Measurements from ENCODE around the gene CCNC.
"Not testable (repeated sequence)": the region's sequence is repeated elsewhere in the genome, so short reads cannot be mapped to it uniquely, and the experiment has no call there.

Gene CCNC

DNA sequence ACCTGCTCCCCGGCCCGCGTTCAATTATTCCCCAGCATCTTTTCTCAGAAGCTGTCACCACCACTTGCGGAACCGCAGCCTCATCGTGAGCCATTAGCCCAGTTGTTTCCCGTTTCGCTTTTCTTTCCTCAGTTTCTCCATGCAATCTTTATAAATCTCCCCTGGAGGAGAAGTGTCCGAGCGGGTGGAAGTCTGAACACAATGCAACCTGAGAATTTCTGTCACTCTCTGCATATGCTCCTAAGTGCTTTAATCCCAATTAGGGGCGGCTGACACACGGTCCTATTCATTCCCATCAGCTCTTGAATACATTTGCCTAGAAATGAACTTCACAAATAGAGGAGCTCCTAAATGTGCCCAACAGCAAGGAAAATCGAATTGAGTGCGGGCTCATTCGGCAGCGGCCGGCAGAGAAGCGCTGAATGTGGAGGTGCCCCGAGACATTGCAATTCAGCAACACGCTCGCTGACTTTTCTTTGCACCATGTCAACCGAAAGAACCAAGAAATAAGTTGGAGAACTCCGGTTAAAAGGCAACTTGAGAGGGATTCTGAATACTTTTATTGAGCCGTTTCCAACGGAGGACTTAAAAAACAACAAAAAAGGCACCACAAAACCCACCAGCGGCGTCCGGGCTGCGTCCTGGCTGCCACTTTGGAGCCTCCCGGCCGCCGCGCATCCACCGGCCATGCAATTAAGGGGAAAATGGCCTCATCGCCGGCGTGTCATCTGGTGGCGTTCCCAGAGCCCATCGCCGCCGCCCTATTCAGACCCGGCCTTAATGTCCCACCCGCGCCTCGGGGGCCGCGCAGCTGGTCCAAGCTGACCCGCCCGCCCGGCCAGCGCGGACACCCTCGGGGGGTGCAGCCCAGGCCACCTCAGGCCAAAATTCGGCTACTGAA lies 34.3 kb upstream of the CCNC start:
- Histone ChIP-seq H3K36me3 (ENCODE audit: control insufficient read depth in 2 of 2, insufficient read depth in 1 of 2, low read length in 2 of 2) (no peaks in the 10 kb centered on the region), H3K4me3 (ENCODE audit: low read depth, low read length) (no peak overlapping the region), H3K4me1 (ENCODE audit: control insufficient read depth, insufficient read depth, low read length) (no peaks in the 10 kb centered on the region), H3K9me3 (ENCODE audit: control insufficient read depth, insufficient read depth, low read depth, low read length) (no peaks in the 10 kb centered on the region), H3K27ac (ENCODE audit: extremely low read depth, low read depth, low read length) (no peak overlapping the region)
- ChIA-PET CTCF (interaction anchor here (0.7 kb wide), 1 partner anchor 17 kb away, joined by 3 read pairs; no protein-coding TSS in a partner anchor), POLR2A (interaction anchor here (1.0 to 1.1 kb wide), 4 partner anchors 11 to 88 kb away, joined by 4 to 11 read pairs (median 6); partner anchors contain the start of gene CCNC)
- TF ChIP-seq, protein P1, sequence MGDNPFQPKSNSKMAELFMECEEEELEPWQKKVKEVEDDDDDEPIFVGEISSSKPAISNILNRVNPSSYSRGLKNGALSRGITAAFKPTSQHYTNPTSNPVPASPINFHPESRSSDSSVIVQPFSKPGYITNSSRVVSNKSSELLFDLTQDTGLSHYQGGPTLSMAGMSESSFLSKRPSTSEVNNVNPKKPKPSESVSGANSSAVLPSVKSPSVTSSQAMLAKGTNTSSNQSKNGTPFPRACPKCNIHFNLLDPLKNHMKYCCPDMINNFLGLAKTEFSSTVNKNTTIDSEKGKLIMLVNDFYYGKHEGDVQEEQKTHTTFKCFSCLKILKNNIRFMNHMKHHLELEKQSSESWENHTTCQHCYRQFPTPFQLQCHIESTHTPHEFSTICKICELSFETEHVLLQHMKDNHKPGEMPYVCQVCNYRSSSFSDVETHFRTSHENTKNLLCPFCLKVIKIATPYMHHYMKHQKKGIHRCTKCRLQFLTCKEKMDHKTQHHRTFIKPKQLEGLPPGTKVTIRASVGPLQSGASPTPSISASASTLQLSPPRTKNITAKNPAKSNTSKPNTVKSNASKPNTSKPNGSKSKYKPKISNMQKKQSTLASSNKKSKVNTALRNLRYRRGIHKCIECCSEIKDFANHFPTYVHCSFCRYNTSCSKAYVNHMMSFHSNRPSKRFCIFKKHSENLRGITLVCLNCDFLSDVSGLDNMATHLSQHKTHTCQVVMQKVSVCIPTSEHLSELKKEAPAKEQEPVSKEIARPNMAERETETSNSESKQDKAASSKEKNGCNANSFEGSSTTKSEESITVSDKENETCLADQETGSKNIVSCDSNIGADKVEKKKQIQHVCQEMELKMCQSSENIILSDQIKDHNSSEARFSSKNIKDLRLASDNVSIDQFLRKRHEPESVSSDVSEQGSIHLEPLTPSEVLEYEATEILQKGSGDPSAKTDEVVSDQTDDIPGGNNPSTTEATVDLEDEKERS (tag by site-specific recombination; IDR thresholded peaks at IDR 0.05), result no peak
- TF ChIP-seq ZNF530 (tag by site-specific recombination; IDR thresholded peaks at IDR 0.05; ENCODE audit: low read depth), result no peak
- no peak for TF ChIP-seq ZNF184 (tag by site-specific recombination; IDR thresholded peaks at IDR 0.05)
- TF ChIP-seq ZNF600 (tag by site-specific recombination; IDR thresholded peaks at IDR 0.05), result no peak
- no peak for TF ChIP-seq ZNF777 (tag by site-specific recombination; IDR thresholded peaks at IDR 0.05; ENCODE audit: borderline replicate concordance)
- no peak for TF ChIP-seq REPIN1 (tag by site-specific recombination; IDR thresholded peaks at IDR 0.05; ENCODE audit: low read depth)
- no peak for TF ChIP-seq ZBTB21 (tag by site-specific recombination; IDR thresholded peaks at IDR 0.05)
- TF ChIP-seq, protein P2, sequence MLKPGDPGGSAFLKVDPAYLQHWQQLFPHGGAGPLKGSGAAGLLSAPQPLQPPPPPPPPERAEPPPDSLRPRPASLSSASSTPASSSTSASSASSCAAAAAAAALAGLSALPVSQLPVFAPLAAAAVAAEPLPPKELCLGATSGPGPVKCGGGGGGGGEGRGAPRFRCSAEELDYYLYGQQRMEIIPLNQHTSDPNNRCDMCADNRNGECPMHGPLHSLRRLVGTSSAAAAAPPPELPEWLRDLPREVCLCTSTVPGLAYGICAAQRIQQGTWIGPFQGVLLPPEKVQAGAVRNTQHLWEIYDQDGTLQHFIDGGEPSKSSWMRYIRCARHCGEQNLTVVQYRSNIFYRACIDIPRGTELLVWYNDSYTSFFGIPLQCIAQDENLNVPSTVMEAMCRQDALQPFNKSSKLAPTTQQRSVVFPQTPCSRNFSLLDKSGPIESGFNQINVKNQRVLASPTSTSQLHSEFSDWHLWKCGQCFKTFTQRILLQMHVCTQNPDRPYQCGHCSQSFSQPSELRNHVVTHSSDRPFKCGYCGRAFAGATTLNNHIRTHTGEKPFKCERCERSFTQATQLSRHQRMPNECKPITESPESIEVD (tag by site-specific recombination; IDR thresholded peaks at IDR 0.05), result no peak
- no peak for TF ChIP-seq ZBTB7A (tag by site-specific recombination; IDR thresholded peaks at IDR 0.05; ENCODE audit: low read depth)
- TF ChIP-seq KLF1 (tag by site-specific recombination; IDR thresholded peaks at IDR 0.05), result no peak
- no peak for TF ChIP-seq KLF8 (tag by site-specific recombination; IDR thresholded peaks at IDR 0.05)
- TF ChIP-seq ZNF19 (tag by site-specific recombination; IDR thresholded peaks at IDR 0.05; ENCODE audit: low read depth), result no peak
- TF ChIP-seq KLF10 (tag by site-specific recombination; IDR thresholded peaks at IDR 0.05), result no peak
- TF ChIP-seq, protein P3, sequence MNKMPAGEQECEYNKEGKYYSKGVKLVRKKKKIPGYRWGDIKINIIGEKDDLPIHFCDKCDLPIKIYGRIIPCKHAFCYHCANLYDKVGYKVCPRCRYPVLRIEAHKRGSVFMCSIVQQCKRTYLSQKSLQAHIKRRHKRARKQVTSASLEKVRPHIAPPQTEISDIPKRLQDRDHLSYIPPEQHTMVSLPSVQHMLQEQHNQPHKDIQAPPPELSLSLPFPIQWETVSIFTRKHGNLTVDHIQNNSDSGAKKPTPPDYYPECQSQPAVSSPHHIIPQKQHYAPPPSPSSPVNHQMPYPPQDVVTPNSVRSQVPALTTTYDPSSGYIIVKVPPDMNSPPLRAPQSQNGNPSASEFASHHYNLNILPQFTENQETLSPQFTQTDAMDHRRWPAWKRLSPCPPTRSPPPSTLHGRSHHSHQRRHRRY (tag by site-specific recombination; IDR thresholded peaks at IDR 0.05), result no peak
- TF ChIP-seq, protein P4, sequence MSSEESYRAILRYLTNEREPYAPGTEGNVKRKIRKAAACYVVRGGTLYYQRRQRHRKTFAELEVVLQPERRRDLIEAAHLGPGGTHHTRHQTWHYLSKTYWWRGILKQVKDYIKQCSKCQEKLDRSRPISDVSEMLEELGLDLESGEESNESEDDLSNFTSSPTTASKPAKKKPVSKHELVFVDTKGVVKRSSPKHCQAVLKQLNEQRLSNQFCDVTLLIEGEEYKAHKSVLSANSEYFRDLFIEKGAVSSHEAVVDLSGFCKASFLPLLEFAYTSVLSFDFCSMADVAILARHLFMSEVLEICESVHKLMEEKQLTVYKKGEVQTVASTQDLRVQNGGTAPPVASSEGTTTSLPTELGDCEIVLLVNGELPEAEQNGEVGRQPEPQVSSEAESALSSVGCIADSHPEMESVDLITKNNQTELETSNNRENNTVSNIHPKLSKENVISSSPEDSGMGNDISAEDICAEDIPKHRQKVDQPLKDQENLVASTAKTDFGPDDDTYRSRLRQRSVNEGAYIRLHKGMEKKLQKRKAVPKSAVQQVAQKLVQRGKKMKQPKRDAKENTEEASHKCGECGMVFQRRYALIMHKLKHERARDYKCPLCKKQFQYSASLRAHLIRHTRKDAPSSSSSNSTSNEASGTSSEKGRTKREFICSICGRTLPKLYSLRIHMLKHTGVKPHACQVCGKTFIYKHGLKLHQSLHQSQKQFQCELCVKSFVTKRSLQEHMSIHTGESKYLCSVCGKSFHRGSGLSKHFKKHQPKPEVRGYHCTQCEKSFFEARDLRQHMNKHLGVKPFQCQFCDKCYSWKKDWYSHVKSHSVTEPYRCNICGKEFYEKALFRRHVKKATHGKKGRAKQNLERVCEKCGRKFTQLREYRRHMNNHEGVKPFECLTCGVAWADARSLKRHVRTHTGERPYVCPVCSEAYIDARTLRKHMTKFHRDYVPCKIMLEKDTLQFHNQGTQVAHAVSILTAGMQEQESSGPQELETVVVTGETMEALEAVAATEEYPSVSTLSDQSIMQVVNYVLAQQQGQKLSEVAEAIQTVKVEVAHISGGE (tag by site-specific recombination; conservative IDR thresholded peaks at IDR 0.05; ENCODE audit: low read depth), result no peak
- TF ChIP-seq, protein P5, sequence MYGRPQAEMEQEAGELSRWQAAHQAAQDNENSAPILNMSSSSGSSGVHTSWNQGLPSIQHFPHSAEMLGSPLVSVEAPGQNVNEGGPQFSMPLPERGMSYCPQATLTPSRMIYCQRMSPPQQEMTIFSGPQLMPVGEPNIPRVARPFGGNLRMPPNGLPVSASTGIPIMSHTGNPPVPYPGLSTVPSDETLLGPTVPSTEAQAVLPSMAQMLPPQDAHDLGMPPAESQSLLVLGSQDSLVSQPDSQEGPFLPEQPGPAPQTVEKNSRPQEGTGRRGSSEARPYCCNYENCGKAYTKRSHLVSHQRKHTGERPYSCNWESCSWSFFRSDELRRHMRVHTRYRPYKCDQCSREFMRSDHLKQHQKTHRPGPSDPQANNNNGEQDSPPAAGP (tag by site-specific recombination; IDR thresholded peaks at IDR 0.05), result no peak
- TF ChIP-seq ZNF140 (tag by site-specific recombination; IDR thresholded peaks at IDR 0.05), result no peak

DNA sequence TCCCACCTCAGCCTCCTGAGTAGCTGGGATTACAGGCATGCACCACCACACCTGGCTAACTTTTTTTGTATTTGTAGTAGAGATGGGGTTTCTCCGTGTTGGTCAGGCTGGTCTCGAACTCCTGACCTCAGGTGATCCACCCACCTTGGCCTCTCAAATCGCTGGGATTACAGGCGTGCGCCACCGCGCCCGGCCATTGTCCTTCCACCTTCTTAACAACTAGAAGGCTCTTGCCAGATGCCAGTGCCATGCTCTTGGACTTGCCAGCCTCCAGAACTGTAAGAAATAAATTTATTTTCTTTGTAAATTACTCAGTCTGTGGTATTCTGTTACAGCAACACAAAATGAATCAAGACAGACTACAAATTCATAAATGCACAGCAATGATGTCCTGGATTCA lies 26.2 kb upstream of the CCNC start:
- H3K36me3 ChIP-seq (ENCODE audit: control insufficient read depth in 2 of 2, insufficient read depth in 1 of 2, low read length in 2 of 2); CTCF ChIA-PET; POLR2A ChIA-PET; H3K9me3 ChIP-seq (ENCODE audit: control insufficient read depth, insufficient read depth, low read depth, low read length); H3K27ac ChIP-seq (ENCODE audit: extremely low read depth, low read depth, low read length); H3K4me3 ChIP-seq (ENCODE audit: low read depth, low read length); H3K4me1 ChIP-seq (ENCODE audit: control insufficient read depth, insufficient read depth, low read length): not testable (repeated sequence)

All from HEK293 (cell line).